Left ventricle myocardium inferior (tissue), 1 donor: Measurements from ENCODE around the gene ADAMTS12. TPM values are rescaled to one million over a fixed set of nuclear protein-coding genes. Genes with fewer than 3 reads are reported as not detected.
"Not testable (repeated sequence)": the region's sequence is repeated elsewhere in the genome, so short reads cannot be mapped to it uniquely, and the experiment has no call there.

ENCODE experiments used
- DNase-seq: peaks from one replicate; pipeline ENCODE4 v3.0.0-alpha.2; 2020
- H3K27ac ChIP-seq: fragments of 200-600 bp; replicated peaks from 2 replicates; pipeline ENCODE4 v1.8.0; 2021
- H3K27me3 ChIP-seq: fragments of 200-600 bp; 2 replicates; pipeline ENCODE4 v1.8.0; 2021; ENCODE audit warnings: low read depth
- H3K36me3 ChIP-seq: fragments of 200-600 bp; 2 replicates; pipeline ENCODE4 v1.8.0; 2021
- H3K4me1 ChIP-seq: fragments of 200-600 bp; 2 replicates; pipeline ENCODE4 v1.8.0; 2021
- H3K4me3 ChIP-seq: fragments of 200-600 bp; 2 replicates; pipeline ENCODE4 v1.8.0; 2021; ENCODE audit warnings: mild to moderate bottlenecking, moderate library complexity
- H3K9me3 ChIP-seq: fragments of 200-600 bp; replicated peaks from 2 replicates; pipeline ENCODE4 v1.8.0; 2021
- CTCF ChIP-seq: fragments of 200-600 bp; IDR thresholded peaks from 2 replicates; pipeline ENCODE4 v1.8.0; 2021; ENCODE audit warnings: antibody characterized with exemption, mild to moderate bottlenecking, borderline replicate concordance
- intact Hi-C: fragments of 100-400 bp; cut with micrococcal nuclease; formaldehyde crosslinking; loops from one replicate; pipeline ENCODE4 v1.11.0; 2022
- total RNA-seq: library from RNA; stranded (reverse); fragmentation: NEBNext Ultra II Directional; extraction: Animal tissue kit (Norgen Biotek cat#: 25700); gene quantifications from one replicate; pipeline ENCODE4 v1.2.1, GENCODE V29; 2021
- donor health status: DM: no; HTN: yes; CAD: no; lungs with severe emphysema.

The ADAMTS12 gene
- total RNA-seq, 1 donor from 2014 or later: 0.85 TPM

GRCh38 chr5:33867241-33867640, 24.5 kb downstream of the ADAMTS12 start:
- H3K4me1 ChIP-seq: no peaks in the 10 kb centered on the region
- peaks cover 54% of the 10 kb centered on the region for H3K9me3 ChIP-seq
- H3K4me3 ChIP-seq: no peak overlapping the region
- no peak overlapping the region for H3K27ac ChIP-seq
- no peak for DNase-seq
- H3K36me3 ChIP-seq: peaks cover 5% of the 10 kb centered on the region
- no peaks in the 10 kb centered on the region for H3K27me3 ChIP-seq
- no peak for TF ChIP-seq CTCF
- intact Hi-C loops: no loop called here

- H3K36me3 ChIP-seq, H3K4me3 ChIP-seq, H3K4me1 ChIP-seq, DNase-seq, intact Hi-C loops, H3K27ac ChIP-seq, H3K9me3 ChIP-seq: not testable (repeated sequence)
- H3K27me3 ChIP-seq: peaks cover 11% of the 10 kb centered on the region
Observed at GRCh38 chr5:33859177-33859576, 32.6 kb downstream of the ADAMTS12 start.

GRCh38 chr5:33857037-33857436, 34.8 kb downstream of the ADAMTS12 start:
- DNase-seq: no peak
- Histone ChIP-seq H3K9me3 (no peaks in the 10 kb centered on the region), H3K27me3 (peaks cover 11% of the 10 kb centered on the region), H3K4me3 (no peak overlapping the region), H3K4me1 (peaks cover 20% of the 10 kb centered on the region), H3K27ac (no peak overlapping the region), H3K36me3 (no peaks in the 10 kb centered on the region)
- no peak for TF ChIP-seq CTCF
- intact Hi-C loops: no loop called here

GRCh38 chr5:33855396-33855795, 36.4 kb downstream of the ADAMTS12 start:
- intact Hi-C loops: no loop called here
- Histone ChIP-seq H3K4me1 (peaks cover 28% of the 10 kb centered on the region), H3K36me3 (no peaks in the 10 kb centered on the region), H3K4me3 (no peak overlapping the region), H3K9me3 (no peaks in the 10 kb centered on the region), H3K27ac (no peak overlapping the region), H3K27me3 (peaks cover 15% of the 10 kb centered on the region)
- TF ChIP-seq CTCF: no peak
- DNase-seq: no peak

- no peak for TF ChIP-seq CTCF
- Histone ChIP-seq H3K36me3 (no peaks in the 10 kb centered on the region), H3K27ac (peak overlapping the region; percentile 3), H3K4me3 (no peak overlapping the region), H3K27me3 (peaks cover 15% of the 10 kb centered on the region), H3K9me3 (no peaks in the 10 kb centered on the region), H3K4me1 (peaks cover 28% of the 10 kb centered on the region)
- intact Hi-C loops: no loop called here
- DNase-seq: no peak
Observed at GRCh38 chr5:33854733-33855151, 37.0 kb downstream of the ADAMTS12 start.

GRCh38 chr5:33852837-33853236, 39.0 kb downstream of the ADAMTS12 start:
- Histone ChIP-seq H3K9me3 (no peaks in the 10 kb centered on the region), H3K27ac (peak overlapping the region; percentile 23), H3K36me3 (no peaks in the 10 kb centered on the region), H3K4me1 (peaks cover 28% of the 10 kb centered on the region), H3K4me3 (no peak overlapping the region), H3K27me3 (peaks cover 4% of the 10 kb centered on the region)
- no peak for TF ChIP-seq CTCF
- DNase-seq: no peak
- intact Hi-C loops: no loop called here
